K562 (cell line): ENCODE data around the gene DGAT2. TPM values are rescaled to one million over a fixed set of nuclear protein-coding genes. Genes with fewer than 3 reads are reported as not detected.

Source experiments
- ATAC-seq: fragments of 200-7000 bp; cut with Tn5 transposase; 3 replicates; pipeline ENCODE4 v1.9.1; 2020; ENCODE audit warnings: moderate library complexity
- BruUV-seq: library from RNA; stranded (reverse); fragments of 400-500 nt; replicated peaks from 2 replicates; lab custom pipeline; 2021; lab: Mats Ljungman, UMichigan
- CTCF ChIA-PET: fragments of 300-600 bp; formaldehyde crosslinking; extraction: SDS; loops from one replicate; lab custom pipeline; 2021; ENCODE audit warnings: low intra/inter-chr PET ratio; lab: Yijun Ruan, JAX
- POLR2A ChIA-PET: fragments of 300-600, 350-650 bp; sonication (Branson Sonifier 250); formaldehyde crosslinking; extraction: SDS; loops from one replicate; lab custom pipeline; 2021; ENCODE audit warnings: antibody characterized with exemption, inconsistent platforms; lab: Yijun Ruan, JAX
- DNase-seq, 4 experiments: peaks; one replicate each; pipeline versions ENCODE4 v3.0.0 to v3.0.0-alpha.2; 2011 to 2018; ENCODE audit warnings: low spot score in 3 of 4, mixed read lengths in 3 of 4; ENCODE audit errors: extremely low read depth in 1 of 4
- FAIRE-seq: peaks from 2 replicates; lab custom pipeline; 2011; peaks lifted over from hg19 to GRCh38; lab: Jason Lieb, UNC
- H2AFZ ChIP-seq: 2 replicates; pipeline ENCODE4 v1.6.0; 2011; ENCODE audit warnings: low read depth, low read length, control low read depth, inconsistent platforms
- H3K27ac ChIP-seq: fragments of 200-600 bp; 3 replicates; pipeline ENCODE4 v1.8.0; 2011; ENCODE audit warnings: low read depth, mild to moderate bottlenecking, control low read depth, inconsistent platforms, low read length, moderate library complexity, mixed read lengths; ENCODE audit errors: extremely low read depth
- H3K27me3 ChIP-seq, 2 experiments: fragments of 300-600 bp in 1 of 2; 2 replicates in 1 of 2; 3 replicates in 1 of 2; pipeline versions ENCODE4 v1.6.0 to v1.8.0; 2011; ENCODE audit warnings: inconsistent platforms in 2 of 2, low read length in 2 of 2, mild to moderate bottlenecking in 1 of 2, mixed read lengths in 1 of 2, moderate library complexity in 1 of 2; ENCODE audit not compliant: control insufficient read depth in 2 of 2, insufficient read depth in 2 of 2
- H3K36me3 ChIP-seq: fragments of 300-600 bp; 3 replicates; pipeline ENCODE4 v1.8.0; 2011; ENCODE audit warnings: mild to moderate bottlenecking, low read length, inconsistent platforms; ENCODE audit not compliant: control insufficient read depth, insufficient read depth
- H3K4me1 ChIP-seq, 2 experiments: fragments of 200-600 bp in 1 of 2; replicated peaks in 1 of 2; 2 replicates in 1 of 2; 3 replicates in 1 of 2; pipeline versions ENCODE4 v1.5.1 to v1.8.0; 2011; ENCODE audit warnings: inconsistent platforms in 2 of 2, low read length in 2 of 2, mild to moderate bottlenecking in 1 of 2, mixed read lengths in 1 of 2, moderate library complexity in 1 of 2; ENCODE audit not compliant: control insufficient read depth in 2 of 2, insufficient read depth in 2 of 2
- H3K4me2 ChIP-seq: 2 replicates; pipeline ENCODE4 v1.6.1; 2011; ENCODE audit warnings: low read length, control low read depth, inconsistent platforms, mixed read lengths; ENCODE audit not compliant: insufficient read depth
- H3K4me3 ChIP-seq: fragments of 200-600 bp; sonication (generic), shearing (Covaris generic); 2 replicates; pipeline ENCODE4 v1.5.1; 2016; ENCODE audit warnings: control low read depth, inconsistent platforms
- H3K79me2 ChIP-seq: fragments of 200-600 bp; 3 replicates; pipeline ENCODE4 v1.8.0; 2011; ENCODE audit warnings: low read length, inconsistent platforms; ENCODE audit not compliant: control insufficient read depth, insufficient read depth
- H3K9ac ChIP-seq, 2 experiments: 2 replicates each; pipeline versions ENCODE4 v1.6.0 to v1.6.1; 2011; ENCODE audit warnings: low read depth in 2 of 2, low read length in 2 of 2, control low read depth in 1 of 2, inconsistent platforms in 1 of 2, mild to moderate bottlenecking in 1 of 2, mixed read lengths in 1 of 2; ENCODE audit not compliant: insufficient read depth in 1 of 2
- H3K9me1 ChIP-seq: one replicate; pipeline ENCODE4 v1.6.0; 2011; ENCODE audit warnings: inconsistent platforms, mild to moderate bottlenecking, low read length, moderate library complexity; ENCODE audit not compliant: control insufficient read depth, insufficient read depth
- H3K9me3 ChIP-seq: replicated peaks from 2 replicates; pipeline ENCODE4 v1.5.1; 2011; ENCODE audit warnings: low read depth, low read length, inconsistent platforms; ENCODE audit not compliant: control insufficient read depth, insufficient read depth
- H4K20me1 ChIP-seq: replicated peaks from 2 replicates; pipeline ENCODE4 v1.6.1; 2011; ENCODE audit warnings: low read length, inconsistent platforms, mixed read lengths; ENCODE audit not compliant: control insufficient read depth, insufficient read depth
- ARID3B ChIP-seq: fragments of 250-450 bp; sonication (Bioruptor Pico); IDR thresholded peaks from 2 replicates; pipeline ENCODE4 v1.4.0; 2020; ENCODE audit warnings: borderline replicate concordance
- ARNT ChIP-seq, 2 experiments: fragments of 450-650 bp; IDR thresholded peaks; 2 replicates each; pipeline ENCODE4 v1.6.1; 2016; ENCODE audit warnings: mild to moderate bottlenecking in 1 of 2
- FOXJ3 ChIP-seq: sonication (generic); formaldehyde crosslinking; IDR thresholded peaks from 2 replicates; pipeline ENCODE4 v1.4.0; 2020; ENCODE audit warnings: mild to moderate bottlenecking, missing genetic modification reagents
- HNRNPH1 ChIP-seq: fragments of 200-400 bp; formaldehyde crosslinking; optimal IDR thresholded peaks from 2 replicates; pipeline ENCODE3; 2017; ENCODE audit warnings: low read depth, mild to moderate bottlenecking, low read length, moderate library complexity
- JUN ChIP-seq, 2 experiments: sonication (generic) in 1 of 2; formaldehyde crosslinking in 1 of 2; IDR thresholded peaks; 2 replicates each; pipeline versions ENCODE4 v1.6.1 to v1.8.0; 2012 to 2022; ENCODE audit warnings: borderline replicate concordance in 2 of 2, mild to moderate bottlenecking in 2 of 2, improper control_type of control experiment in 1 of 2, low read depth in 1 of 2, low read length in 1 of 2, missing genetic modification reagents in 1 of 2
- LCOR ChIP-seq: sonication (generic); formaldehyde crosslinking; IDR thresholded peaks from 2 replicates; pipeline ENCODE4 v1.8.0; 2022; ENCODE audit warnings: mild to moderate bottlenecking, missing genetic modification reagents
- RBM17 ChIP-seq: fragments of 200-400 bp; formaldehyde crosslinking; IDR thresholded peaks from 2 replicates; pipeline ENCODE4 v1.6.1; 2017; ENCODE audit warnings: low read depth, mild to moderate bottlenecking, low read length, borderline replicate concordance
- RFX1 ChIP-seq: fragments of 450-650 bp; IDR thresholded peaks from 2 replicates; pipeline ENCODE4 v1.6.1; 2016; ENCODE audit warnings: mild to moderate bottlenecking, moderate library complexity
- ZNF121 ChIP-seq: sonication (generic); formaldehyde crosslinking; conservative IDR thresholded peaks from 2 replicates; pipeline ENCODE4 v1.8.0; 2022; ENCODE audit warnings: missing genetic modification reagents
- ZNF146 ChIP-seq: IDR thresholded peaks from one replicate; pipeline ENCODE4 v1.6.1; 2018; ENCODE audit warnings: missing compliant biosample characterization; ENCODE audit not compliant: unreplicated experiment
- ZNF23 ChIP-seq: fragments of 250-450 bp; sonication (Bioruptor Pico); IDR thresholded peaks from 2 replicates; pipeline ENCODE4 v1.4.0; 2020; ENCODE audit warnings: mild to moderate bottlenecking
- ZNF444 ChIP-seq: fragments of 250-450 bp; sonication (Bioruptor Pico); IDR thresholded peaks from 2 replicates; pipeline ENCODE4 v1.4.0; 2020; ENCODE audit warnings: mild to moderate bottlenecking, moderate library complexity
- WGBS: fragments of 100-300 bp; shearing (Covaris generic); methylation state at CpG from one replicate; pipeline ENCODE4 v1.1.6; 2016; ENCODE audit warnings: low coverage, mixed read lengths; ENCODE audit not compliant: insufficient coverage; ENCODE audit errors: missing lambda C conversion rate; 5-methylcytosine and 5-hydroxymethylcytosine counted together
- in situ Hi-C: fragments of 300-500 bp; cut with MboI; formaldehyde crosslinking; loops from 4 replicates; pipeline ENCODE4 v1.15.0; 2018; ENCODE audit warnings: inconsistent platforms, mixed read lengths
- intact Hi-C: fragments of 100-400 bp; cut with micrococcal nuclease; formaldehyde crosslinking; loops from 2 replicates; pipeline ENCODE4 v1.14.2; 2022
- polyA plus RNA-seq, 8 experiments: library from polyadenylated mRNA; depleted of rRNA in 4 of 8; stranded (reverse) in 5 of 8; unstranded in 3 of 8; fragments of >200 nt; fragmentation: Nextera tagmentation in 2 of 8; fragmentation: Illumina TruSeq in 1 of 8; extraction: Ambion mirVana in 2 of 8; extraction: Trizol in 1 of 8; gene quantifications; 2 replicates each; pipeline versions ENCODE4 v1.2.1 to v1.2.3, GENCODE V29; 2011 to 2014; ENCODE audit warnings: inconsistent platforms in 1 of 8, missing spikeins in 1 of 8
- total RNA-seq, 7 experiments: library from RNA; depleted of rRNA in 6 of 7; stranded (reverse); fragments of >200 nt in 6 of 7; fragmentation: Illumina TruSeq in 2 of 7; extraction: Trizol in 2 of 7; gene quantifications; 2 replicates each; pipeline versions ENCODE4 v1.2.1 to v1.2.3, GENCODE V29; 2011 to 2021; ENCODE audit warnings: low replicate concordance in 1 of 7
- TF ChIP-seq, protein P1 (sequence below): fragments of 250-450 bp; sonication (Bioruptor Pico); IDR thresholded peaks from 2 replicates; pipeline ENCODE4 v1.6.1; 2021; ENCODE audit warnings: mild to moderate bottlenecking
- TF ChIP-seq, protein P2 (sequence below): IDR thresholded peaks from 2 replicates; pipeline ENCODE4 v1.6.1; 2014; ENCODE audit warnings: antibody characterized with exemption
- TF ChIP-seq, protein P3 (sequence below): fragments of 250-450 bp; sonication (Bioruptor Pico); IDR thresholded peaks from 2 replicates; pipeline ENCODE4 v1.9.0; 2021; ENCODE audit warnings: mild to moderate bottlenecking, inconsistent platforms

The DGAT2 gene
- total and polyA plus RNA-seq, 9 of the 15 experiments (the other 6 are each of a cell fraction or from before 2014, with no cell fraction given): 0.68 to 2.8 (median 1.8) TPM

DNA sequence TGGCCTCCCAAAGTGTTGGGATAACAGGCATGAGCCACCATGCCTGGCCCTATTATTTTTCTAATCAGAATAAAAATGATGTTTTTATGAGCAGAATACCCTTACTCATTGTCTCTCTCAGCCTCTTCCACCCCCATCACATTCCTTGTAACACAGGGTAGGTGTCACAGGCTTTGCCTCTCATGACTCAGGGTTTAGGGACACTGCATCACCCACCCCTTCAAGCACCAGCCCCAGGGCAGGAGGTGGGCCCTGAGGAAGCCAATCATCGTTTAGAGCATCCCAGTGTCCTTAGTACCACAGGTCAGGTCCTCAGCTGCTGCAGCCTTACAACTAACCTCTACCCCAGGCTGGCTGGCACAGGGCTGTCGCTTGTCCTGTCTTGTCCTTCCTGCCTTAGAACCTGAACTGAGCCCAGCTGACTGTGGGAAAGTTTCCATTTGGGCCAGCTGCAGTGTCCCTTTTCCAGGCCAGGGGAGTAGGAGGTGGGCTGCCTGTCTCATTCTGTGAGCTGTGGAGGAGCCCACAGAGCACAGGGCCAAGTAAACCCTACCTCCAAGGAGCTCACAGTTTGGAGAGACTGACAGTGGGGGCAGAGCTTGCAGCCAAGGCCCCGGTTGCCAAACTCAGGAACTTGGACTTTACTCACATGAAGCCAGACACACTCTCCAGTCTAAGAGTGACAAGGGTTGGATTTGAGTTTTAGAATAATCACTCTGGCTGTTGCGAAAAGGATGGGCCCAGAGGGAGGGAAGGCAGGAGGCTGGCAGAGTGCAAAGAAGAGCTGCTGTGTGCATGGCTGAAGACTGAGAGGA lies 26.9 kb downstream of the DGAT2 start (continued):
- TF ChIP-seq FOXJ3: no peak
- no peak for TF ChIP-seq ZNF121
- TF ChIP-seq, all 486 proteins: peak for 0

- Histone ChIP-seq H2AFZ (no peak overlapping the region), H3K4me3 (no peak overlapping the region), H3K27ac (no peak overlapping the region), H3K36me3 (no peaks in the 10 kb centered on the region), H3K27me3 (peaks cover 0 to 3% of the 10 kb centered on the region in 2 experiments; a peak in 1 of 5 replicates), H3K79me2 (no peaks in the 10 kb centered on the region), H3K9me1 (no peaks in the 10 kb centered on the region), H3K9ac (no peak overlapping the region), H3K9me3 (no peaks in the 10 kb centered on the region), H3K4me2 (no peak overlapping the region), H4K20me1 (no peaks in the 10 kb centered on the region; the same call in 1 of the 2 replicates), H3K4me1 (no peaks in the 10 kb centered on the region)
- CTCF ChIA-PET: no interaction called here
- POLR2A ChIA-PET: interaction anchor here (0.5 kb wide), 1 partner anchor 256 kb away, joined by 3 read pairs; no protein-coding TSS in a partner anchor
- no TSS peak for BruUV-seq
- intact Hi-C loops (no loop called here), in situ Hi-C loops (no loop called here)
- 11% methylated on average over 2 of the region's 2 CpGs for whole genome bisulfite sequencing
- no peak for ATAC-seq
- FAIRE-seq: no peak
- DNase-seq: no peak
- TF ChIP-seq ARID3B (CRISPR knock-in tag) (no peak), ARNT (IDR thresholded peaks at IDR 0.05) (no peak), ZNF23 (no peak), RBM17 (no peak), ZNF444 (CRISPR knock-in tag) (no peak), HNRNPH1 (no peak), RFX1 (no peak), JUN (IDR thresholded peaks at IDR 0.05; ENCODE audit: borderline replicate concordance, low read depth, low read length) (no peak), JUN (CRISPR knock-in tag; IDR thresholded peaks at IDR 0.05; ENCODE audit: borderline replicate concordance) (no peak), LCOR (CRISPR knock-in tag) (no peak), ZNF146 (CRISPR knock-in tag) (no peak)
- TF ChIP-seq, protein P1, sequence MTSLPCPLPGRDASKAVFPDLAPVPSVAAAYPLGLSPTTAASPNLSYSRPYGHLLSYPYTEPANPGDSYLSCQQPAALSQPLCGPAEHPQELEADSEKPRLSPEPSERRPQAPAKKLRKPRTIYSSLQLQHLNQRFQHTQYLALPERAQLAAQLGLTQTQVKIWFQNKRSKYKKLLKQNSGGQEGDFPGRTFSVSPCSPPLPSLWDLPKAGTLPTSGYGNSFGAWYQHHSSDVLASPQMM (CRISPR knock-in tag): no peak
- TF ChIP-seq, protein P2, sequence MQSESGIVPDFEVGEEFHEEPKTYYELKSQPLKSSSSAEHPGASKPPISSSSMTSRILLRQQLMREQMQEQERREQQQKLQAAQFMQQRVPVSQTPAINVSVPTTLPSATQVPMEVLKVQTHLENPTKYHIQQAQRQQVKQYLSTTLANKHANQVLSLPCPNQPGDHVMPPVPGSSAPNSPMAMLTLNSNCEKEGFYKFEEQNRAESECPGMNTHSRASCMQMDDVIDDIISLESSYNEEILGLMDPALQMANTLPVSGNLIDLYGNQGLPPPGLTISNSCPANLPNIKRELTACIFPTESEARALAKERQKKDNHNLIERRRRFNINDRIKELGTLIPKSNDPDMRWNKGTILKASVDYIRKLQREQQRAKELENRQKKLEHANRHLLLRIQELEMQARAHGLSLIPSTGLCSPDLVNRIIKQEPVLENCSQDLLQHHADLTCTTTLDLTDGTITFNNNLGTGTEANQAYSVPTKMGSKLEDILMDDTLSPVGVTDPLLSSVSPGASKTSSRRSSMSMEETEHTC: no peak
- TF ChIP-seq, protein P3, sequence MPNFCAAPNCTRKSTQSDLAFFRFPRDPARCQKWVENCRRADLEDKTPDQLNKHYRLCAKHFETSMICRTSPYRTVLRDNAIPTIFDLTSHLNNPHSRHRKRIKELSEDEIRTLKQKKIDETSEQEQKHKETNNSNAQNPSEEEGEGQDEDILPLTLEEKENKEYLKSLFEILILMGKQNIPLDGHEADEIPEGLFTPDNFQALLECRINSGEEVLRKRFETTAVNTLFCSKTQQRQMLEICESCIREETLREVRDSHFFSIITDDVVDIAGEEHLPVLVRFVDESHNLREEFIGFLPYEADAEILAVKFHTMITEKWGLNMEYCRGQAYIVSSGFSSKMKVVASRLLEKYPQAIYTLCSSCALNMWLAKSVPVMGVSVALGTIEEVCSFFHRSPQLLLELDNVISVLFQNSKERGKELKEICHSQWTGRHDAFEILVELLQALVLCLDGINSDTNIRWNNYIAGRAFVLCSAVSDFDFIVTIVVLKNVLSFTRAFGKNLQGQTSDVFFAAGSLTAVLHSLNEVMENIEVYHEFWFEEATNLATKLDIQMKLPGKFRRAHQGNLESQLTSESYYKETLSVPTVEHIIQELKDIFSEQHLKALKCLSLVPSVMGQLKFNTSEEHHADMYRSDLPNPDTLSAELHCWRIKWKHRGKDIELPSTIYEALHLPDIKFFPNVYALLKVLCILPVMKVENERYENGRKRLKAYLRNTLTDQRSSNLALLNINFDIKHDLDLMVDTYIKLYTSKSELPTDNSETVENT (CRISPR knock-in tag): no peak
Observed at GRCh38 chr11:75796091-75796435, 27.5 kb downstream of the DGAT2 start.
